Gastrocnemius medialis (tissue), 4 donors: Measurements from ENCODE around the gene FOXF2.

Source experiments
- CTCF ChIP-seq, 5 experiments: fragments of 450-650 bp in 3 of 5; fragments of 200-600 bp in 2 of 5; sonication (generic) in 2 of 5; IDR thresholded peaks in 4 of 5; conservative IDR thresholded peaks in 1 of 5; 1 replicate in 4 of 5; 2 replicates in 1 of 5; pipeline ENCODE4 v1.5.1; 2016 to 2019; ENCODE audit warnings: antibody characterized with exemption in 5 of 5, mild to moderate bottlenecking in 3 of 5, moderate library complexity in 3 of 5
- POLR2A ChIP-seq, 2 donors: fragments of 450-650 bp; IDR thresholded peaks; one replicate each; pipeline ENCODE4 v1.6.1; 2017; ENCODE audit warnings: antibody characterized with exemption in 2 of 2, mild to moderate bottlenecking in 2 of 2, moderate library complexity in 2 of 2

- TF ChIP-seq POLR2A (IDR thresholded peaks at IDR 0.05): no peak
- no peak for TF ChIP-seq CTCF (IDR thresholded peaks at IDR 0.05 in 4 of 5, conservative IDR thresholded peaks at IDR 0.05 in 1 of 5)
Measured at GRCh38 chr6:1416191-1416760, 26.9 kb downstream of the FOXF2 start.
